HL-60 (cell line): Measurements from ENCODE around the gene OTX1.

ENCODE experiments used
- DNase-seq, 2 experiments: peaks; one replicate each; pipeline ENCODE4 v3.0.0-alpha.2; 2010 to 2020; ENCODE audit warnings: low read depth in 1 of 2, low spot score in 1 of 2
- H3K27ac ChIP-seq: fragments of 250-450 bp; sonication (Bioruptor Pico); replicated peaks from 2 replicates; pipeline ENCODE4 v1.5.1; 2020; ENCODE audit warnings: mild to moderate bottlenecking, moderate library complexity
- H3K27me3 ChIP-seq: fragments of 250-450 bp; sonication (Bioruptor Pico); 2 replicates; pipeline ENCODE4 v1.5.1; 2021; ENCODE audit warnings: mild to moderate bottlenecking, moderate library complexity; ENCODE audit not compliant: insufficient read depth, poor library complexity, severe bottlenecking
- H3K4me3 ChIP-seq: replicated peaks from 2 replicates; pipeline ENCODE4 v1.5.1; 2011; ENCODE audit warnings: mild to moderate bottlenecking, control low read depth, low read length; ENCODE audit not compliant: insufficient read depth
- GABPA ChIP-seq: IDR thresholded peaks from 2 replicates; pipeline ENCODE4 v1.6.1; 2012; ENCODE audit warnings: low read depth
- POLR2AphosphoS5 ChIP-seq: IDR thresholded peaks from 2 replicates; pipeline ENCODE4 v1.6.1; 2012; ENCODE audit warnings: low read depth
- SPI1 ChIP-seq: IDR thresholded peaks from 2 replicates; pipeline ENCODE4 v1.6.1; 2012; ENCODE audit warnings: low read depth, mild to moderate bottlenecking, borderline replicate concordance
- TF ChIP-seq, protein P1 (sequence below): IDR thresholded peaks from one replicate; pipeline ENCODE4 v1.5.1; 2011; ENCODE audit warnings: low read length, control low read depth, inconsistent platforms; ENCODE audit not compliant: insufficient read depth
- TF ChIP-seq, protein P2 (sequence below): IDR thresholded peaks from 2 replicates; pipeline ENCODE4 v1.6.1; 2012; ENCODE audit warnings: low read depth; ENCODE audit not compliant: insufficient replicate concordance

Gene OTX1

DNA sequence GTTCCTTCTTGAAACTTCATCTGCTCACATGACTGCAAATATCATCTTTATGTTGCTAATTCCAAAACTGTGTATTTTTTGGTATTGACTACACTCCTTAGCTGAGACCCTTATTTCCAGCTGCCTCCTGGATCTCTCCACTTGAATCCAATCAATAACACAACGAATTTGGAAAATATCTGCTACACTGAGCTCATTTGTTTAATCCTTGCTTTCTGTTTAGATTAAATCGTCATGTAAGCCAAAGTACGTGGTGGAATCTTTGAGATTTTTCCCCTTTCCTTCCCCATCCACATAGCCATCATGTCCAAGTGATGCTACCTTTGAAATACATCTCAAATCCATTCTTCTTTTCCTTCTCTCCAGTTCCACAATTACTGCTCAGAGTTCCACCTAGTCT, 15.6 kb downstream of the OTX1 start:
- no peak for DNase-seq
- Histone ChIP-seq H3K4me3 (no peak overlapping the region), H3K27me3 (no peaks in the 10 kb centered on the region), H3K27ac (no peak overlapping the region)
- no peak for TF ChIP-seq GABPA
- TF ChIP-seq, protein P1, sequence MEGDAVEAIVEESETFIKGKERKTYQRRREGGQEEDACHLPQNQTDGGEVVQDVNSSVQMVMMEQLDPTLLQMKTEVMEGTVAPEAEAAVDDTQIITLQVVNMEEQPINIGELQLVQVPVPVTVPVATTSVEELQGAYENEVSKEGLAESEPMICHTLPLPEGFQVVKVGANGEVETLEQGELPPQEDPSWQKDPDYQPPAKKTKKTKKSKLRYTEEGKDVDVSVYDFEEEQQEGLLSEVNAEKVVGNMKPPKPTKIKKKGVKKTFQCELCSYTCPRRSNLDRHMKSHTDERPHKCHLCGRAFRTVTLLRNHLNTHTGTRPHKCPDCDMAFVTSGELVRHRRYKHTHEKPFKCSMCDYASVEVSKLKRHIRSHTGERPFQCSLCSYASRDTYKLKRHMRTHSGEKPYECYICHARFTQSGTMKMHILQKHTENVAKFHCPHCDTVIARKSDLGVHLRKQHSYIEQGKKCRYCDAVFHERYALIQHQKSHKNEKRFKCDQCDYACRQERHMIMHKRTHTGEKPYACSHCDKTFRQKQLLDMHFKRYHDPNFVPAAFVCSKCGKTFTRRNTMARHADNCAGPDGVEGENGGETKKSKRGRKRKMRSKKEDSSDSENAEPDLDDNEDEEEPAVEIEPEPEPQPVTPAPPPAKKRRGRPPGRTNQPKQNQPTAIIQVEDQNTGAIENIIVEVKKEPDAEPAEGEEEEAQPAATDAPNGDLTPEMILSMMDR = no peak
- TF ChIP-seq POLR2AphosphoS5 = no peak
- TF ChIP-seq SPI1 = no peak
- TF ChIP-seq, protein P2, sequence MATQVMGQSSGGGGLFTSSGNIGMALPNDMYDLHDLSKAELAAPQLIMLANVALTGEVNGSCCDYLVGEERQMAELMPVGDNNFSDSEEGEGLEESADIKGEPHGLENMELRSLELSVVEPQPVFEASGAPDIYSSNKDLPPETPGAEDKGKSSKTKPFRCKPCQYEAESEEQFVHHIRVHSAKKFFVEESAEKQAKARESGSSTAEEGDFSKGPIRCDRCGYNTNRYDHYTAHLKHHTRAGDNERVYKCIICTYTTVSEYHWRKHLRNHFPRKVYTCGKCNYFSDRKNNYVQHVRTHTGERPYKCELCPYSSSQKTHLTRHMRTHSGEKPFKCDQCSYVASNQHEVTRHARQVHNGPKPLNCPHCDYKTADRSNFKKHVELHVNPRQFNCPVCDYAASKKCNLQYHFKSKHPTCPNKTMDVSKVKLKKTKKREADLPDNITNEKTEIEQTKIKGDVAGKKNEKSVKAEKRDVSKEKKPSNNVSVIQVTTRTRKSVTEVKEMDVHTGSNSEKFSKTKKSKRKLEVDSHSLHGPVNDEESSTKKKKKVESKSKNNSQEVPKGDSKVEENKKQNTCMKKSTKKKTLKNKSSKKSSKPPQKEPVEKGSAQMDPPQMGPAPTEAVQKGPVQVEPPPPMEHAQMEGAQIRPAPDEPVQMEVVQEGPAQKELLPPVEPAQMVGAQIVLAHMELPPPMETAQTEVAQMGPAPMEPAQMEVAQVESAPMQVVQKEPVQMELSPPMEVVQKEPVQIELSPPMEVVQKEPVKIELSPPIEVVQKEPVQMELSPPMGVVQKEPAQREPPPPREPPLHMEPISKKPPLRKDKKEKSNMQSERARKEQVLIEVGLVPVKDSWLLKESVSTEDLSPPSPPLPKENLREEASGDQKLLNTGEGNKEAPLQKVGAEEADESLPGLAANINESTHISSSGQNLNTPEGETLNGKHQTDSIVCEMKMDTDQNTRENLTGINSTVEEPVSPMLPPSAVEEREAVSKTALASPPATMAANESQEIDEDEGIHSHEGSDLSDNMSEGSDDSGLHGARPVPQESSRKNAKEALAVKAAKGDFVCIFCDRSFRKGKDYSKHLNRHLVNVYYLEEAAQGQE = no peak

DNA sequence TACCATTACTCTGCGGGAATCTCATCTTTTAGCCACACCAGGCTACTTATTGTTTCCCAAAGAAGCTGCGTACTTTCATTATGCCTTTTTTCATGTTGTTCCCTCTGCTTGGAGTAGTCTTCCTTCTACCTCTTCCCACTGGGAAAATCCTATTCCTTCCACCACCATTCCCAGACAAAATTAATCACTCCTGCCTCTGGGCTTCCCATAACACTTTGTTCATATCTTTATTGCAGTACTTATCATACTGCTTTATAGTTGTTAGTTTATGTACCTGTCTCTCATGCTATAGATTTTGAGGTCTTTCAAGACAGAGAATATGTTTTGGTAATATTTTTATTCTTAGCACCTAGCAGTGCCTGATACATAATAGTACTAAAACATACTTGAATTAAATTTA, 16.2 kb downstream of the OTX1 start:
- DNase-seq = no peak
- no peak overlapping the region for H3K27ac ChIP-seq
- TF ChIP-seq, protein P1 = no peak
- no peak for TF ChIP-seq SPI1
- no peak for TF ChIP-seq GABPA
- TF ChIP-seq, protein P2 = no peak
- no peak for TF ChIP-seq POLR2AphosphoS5
- H3K4me3 ChIP-seq = no peak overlapping the region
- H3K27me3 ChIP-seq = no peaks in the 10 kb centered on the region

DNA sequence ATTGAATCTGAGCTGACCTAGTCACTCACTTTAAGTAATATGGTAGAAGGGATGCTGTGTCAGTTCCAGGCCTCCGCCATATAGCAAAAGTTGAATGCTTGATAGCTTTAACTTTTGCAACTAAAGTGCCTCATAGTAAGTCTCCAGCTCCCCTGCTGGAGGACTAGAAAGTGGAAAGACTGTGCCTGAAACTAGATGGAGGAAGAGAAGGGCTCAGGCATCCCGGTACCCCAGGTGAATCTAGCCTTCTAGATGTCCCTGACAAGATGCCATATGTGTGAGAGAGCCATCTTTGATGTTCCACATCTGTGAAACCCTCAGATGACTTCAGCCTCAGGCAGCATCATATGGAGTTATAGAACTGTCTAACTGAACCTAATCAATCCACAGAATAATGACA, 21.0 kb downstream of the OTX1 start:
- TF ChIP-seq, protein P2 = no peak
- TF ChIP-seq GABPA (no peak), POLR2AphosphoS5 (no peak), SPI1 (no peak)
- TF ChIP-seq, protein P1 = no peak
- no peaks in the 10 kb centered on the region for H3K27me3 ChIP-seq
- no peak overlapping the region for H3K4me3 ChIP-seq
- H3K27ac ChIP-seq = no peak overlapping the region
- no peak for DNase-seq
